ENCODE data around the gene DCBLD2. TPM values are rescaled to one million over a fixed set of nuclear protein-coding genes. Genes with fewer than 3 reads are reported as not detected.

DCBLD2 gene
- total RNA-seq, 1 donor from 2014 or later = 145 TPM

DNA sequence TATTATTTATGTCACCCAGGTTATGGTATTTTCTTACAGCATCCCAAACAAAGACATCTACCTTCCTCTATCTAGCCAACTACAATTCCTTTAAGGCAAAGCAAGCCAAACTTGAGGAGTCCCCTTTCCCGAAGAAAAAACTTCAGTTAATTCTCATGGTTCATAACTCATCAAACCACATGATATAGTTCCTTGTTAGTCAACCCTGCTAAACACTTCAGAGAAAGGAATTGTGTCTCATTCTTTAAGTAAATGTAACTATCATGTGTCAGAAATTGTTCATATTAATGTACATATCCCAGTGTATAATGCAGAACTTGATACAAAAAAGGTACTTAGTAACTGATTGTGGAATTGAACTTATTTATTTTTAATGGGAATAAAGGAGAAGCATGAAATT, 93.9 kb downstream of the DCBLD2 start:
- Mint-ChIP-seq H3K4me1 (no peaks in the 10 kb centered on the region), H3K9me3 (peaks cover 5% of the 10 kb centered on the region), H3K27me3 (ENCODE audit: insufficient read depth, low read depth) (no peaks in the 10 kb centered on the region), H3K27ac (no peak overlapping the region), H3K36me3 (peaks cover 53% of the 10 kb centered on the region), H3K4me3 (no peak overlapping the region)
- peaks cover 37% of the 10 kb centered on the region for H3K36me3 ChIP-seq
- DNase-seq (ENCODE audit: low spot score) = no peak
- H3K4me1 ChIP-seq = no peaks in the 10 kb centered on the region
- H2AFZ ChIP-seq (replicated peaks) = no peak overlapping the region
- H3K79me2 ChIP-seq (ENCODE audit: low read depth) = no peaks in the 10 kb centered on the region
- no peaks in the 10 kb centered on the region for H3K27me3 ChIP-seq
- no peaks in the 10 kb centered on the region for H3K9me3 ChIP-seq (ENCODE audit: low read depth)
- no peak overlapping the region for H3K4me2 ChIP-seq
- no peak overlapping the region for H3K4me3 ChIP-seq
- no peak overlapping the region for H3K9ac ChIP-seq
- H3F3A ChIP-seq (ENCODE audit: low read depth) = no peaks in the 10 kb centered on the region
- no peak overlapping the region for H3K27ac ChIP-seq
- H4K20me1 ChIP-seq (ENCODE audit: low read depth) = no peaks in the 10 kb centered on the region
- TF ChIP-seq EZH2 (IDR thresholded peaks at IDR 0.05) = no peak
- TF ChIP-seq EZH2phosphoT487 (IDR thresholded peaks at IDR 0.05) = no peak

DNA sequence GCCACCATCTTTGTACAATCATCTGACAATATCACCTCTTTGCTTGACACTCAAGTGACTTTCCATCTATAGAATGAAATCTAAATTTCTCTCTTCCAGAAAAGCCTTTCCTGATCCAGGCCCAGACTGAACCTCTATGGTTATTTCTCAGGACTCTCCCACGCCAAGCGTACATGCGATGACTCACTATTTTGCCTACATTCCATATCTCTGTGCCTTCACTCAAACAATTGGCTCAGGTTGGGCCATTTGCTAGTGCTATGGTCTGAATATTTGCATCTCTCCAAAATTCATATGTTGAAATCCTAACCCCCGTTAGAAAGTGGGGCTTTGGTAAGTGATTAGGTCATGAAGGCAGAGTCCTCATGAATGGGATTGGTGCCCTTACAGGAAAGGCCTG, 94.5 kb downstream of the DCBLD2 start:
- no peaks in the 10 kb centered on the region for H3K4me1 ChIP-seq
- Mint-ChIP-seq H3K4me3 (no peak overlapping the region), H3K4me1 (no peaks in the 10 kb centered on the region), H3K27me3 (ENCODE audit: insufficient read depth, low read depth) (no peaks in the 10 kb centered on the region), H3K9me3 (peaks cover 5% of the 10 kb centered on the region), H3K27ac (no peak overlapping the region), H3K36me3 (peaks cover 55% of the 10 kb centered on the region)
- H2AFZ ChIP-seq (replicated peaks) = no peak overlapping the region
- H3K9me3 ChIP-seq (ENCODE audit: low read depth) = no peaks in the 10 kb centered on the region
- no peak overlapping the region for H3K4me3 ChIP-seq
- H3K36me3 ChIP-seq = peaks cover 34% of the 10 kb centered on the region
- H3K27ac ChIP-seq = no peak overlapping the region
- no peaks in the 10 kb centered on the region for H3K27me3 ChIP-seq
- H3K4me2 ChIP-seq = no peak overlapping the region
- TF ChIP-seq EZH2phosphoT487 (IDR thresholded peaks at IDR 0.05) = no peak
- TF ChIP-seq, protein P1, sequence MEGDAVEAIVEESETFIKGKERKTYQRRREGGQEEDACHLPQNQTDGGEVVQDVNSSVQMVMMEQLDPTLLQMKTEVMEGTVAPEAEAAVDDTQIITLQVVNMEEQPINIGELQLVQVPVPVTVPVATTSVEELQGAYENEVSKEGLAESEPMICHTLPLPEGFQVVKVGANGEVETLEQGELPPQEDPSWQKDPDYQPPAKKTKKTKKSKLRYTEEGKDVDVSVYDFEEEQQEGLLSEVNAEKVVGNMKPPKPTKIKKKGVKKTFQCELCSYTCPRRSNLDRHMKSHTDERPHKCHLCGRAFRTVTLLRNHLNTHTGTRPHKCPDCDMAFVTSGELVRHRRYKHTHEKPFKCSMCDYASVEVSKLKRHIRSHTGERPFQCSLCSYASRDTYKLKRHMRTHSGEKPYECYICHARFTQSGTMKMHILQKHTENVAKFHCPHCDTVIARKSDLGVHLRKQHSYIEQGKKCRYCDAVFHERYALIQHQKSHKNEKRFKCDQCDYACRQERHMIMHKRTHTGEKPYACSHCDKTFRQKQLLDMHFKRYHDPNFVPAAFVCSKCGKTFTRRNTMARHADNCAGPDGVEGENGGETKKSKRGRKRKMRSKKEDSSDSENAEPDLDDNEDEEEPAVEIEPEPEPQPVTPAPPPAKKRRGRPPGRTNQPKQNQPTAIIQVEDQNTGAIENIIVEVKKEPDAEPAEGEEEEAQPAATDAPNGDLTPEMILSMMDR (IDR thresholded peaks at IDR 0.05) = no peak
- TF ChIP-seq EZH2 (IDR thresholded peaks at IDR 0.05) = no peak
- DNase-seq (ENCODE audit: low spot score) = no peak
- H3K9ac ChIP-seq = no peak overlapping the region
- no peaks in the 10 kb centered on the region for H3K79me2 ChIP-seq (ENCODE audit: low read depth)
- H4K20me1 ChIP-seq (ENCODE audit: low read depth) = no peaks in the 10 kb centered on the region
- H3F3A ChIP-seq (ENCODE audit: low read depth) = no peaks in the 10 kb centered on the region

DNA sequence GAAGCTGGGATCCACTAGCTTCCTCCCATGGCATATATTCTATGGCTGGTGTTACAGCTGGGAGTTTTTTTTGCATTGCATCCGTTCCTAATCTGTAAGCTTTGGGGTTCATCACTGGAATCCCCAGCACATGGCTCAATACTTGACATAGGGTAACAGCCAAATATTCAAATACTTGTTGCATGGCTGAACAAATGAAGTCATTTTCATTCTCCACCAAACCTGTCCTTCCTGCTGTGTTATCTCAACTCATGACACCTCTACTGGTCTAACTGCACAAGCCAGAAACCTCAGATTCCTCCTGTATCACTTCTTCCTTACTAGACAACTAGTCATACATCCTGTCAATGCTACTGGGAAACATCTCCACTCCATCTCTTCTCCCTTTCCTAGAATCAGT, 95.0 kb downstream of the DCBLD2 start:
- TF ChIP-seq EZH2 (IDR thresholded peaks at IDR 0.05) (no peak), EZH2phosphoT487 (IDR thresholded peaks at IDR 0.05) (no peak)
- TF ChIP-seq, protein P1 (IDR thresholded peaks at IDR 0.05) = no peak
- no peaks in the 10 kb centered on the region for H3K27me3 Mint-ChIP-seq (ENCODE audit: insufficient read depth, low read depth)
- no peak overlapping the region for H3K4me3 Mint-ChIP-seq
- Histone ChIP-seq H3K36me3 (peaks cover 32% of the 10 kb centered on the region), H3K9me3 (ENCODE audit: low read depth) (no peaks in the 10 kb centered on the region), H3K4me3 (no peak overlapping the region), H2AFZ (replicated peaks) (no peak overlapping the region), H3K27ac (no peak overlapping the region), H3F3A (ENCODE audit: low read depth) (no peaks in the 10 kb centered on the region), H3K4me1 (no peaks in the 10 kb centered on the region), H3K27me3 (no peaks in the 10 kb centered on the region), H4K20me1 (ENCODE audit: low read depth) (no peaks in the 10 kb centered on the region), H3K79me2 (ENCODE audit: low read depth) (no peaks in the 10 kb centered on the region), H3K9ac (no peak overlapping the region), H3K4me2 (no peak overlapping the region)
- H3K36me3 Mint-ChIP-seq = peaks cover 57% of the 10 kb centered on the region
- peaks cover 5% of the 10 kb centered on the region for H3K9me3 Mint-ChIP-seq
- no peak for DNase-seq (ENCODE audit: low spot score)
- H3K4me1 Mint-ChIP-seq = no peaks in the 10 kb centered on the region
- no peak overlapping the region for H3K27ac Mint-ChIP-seq

DNA sequence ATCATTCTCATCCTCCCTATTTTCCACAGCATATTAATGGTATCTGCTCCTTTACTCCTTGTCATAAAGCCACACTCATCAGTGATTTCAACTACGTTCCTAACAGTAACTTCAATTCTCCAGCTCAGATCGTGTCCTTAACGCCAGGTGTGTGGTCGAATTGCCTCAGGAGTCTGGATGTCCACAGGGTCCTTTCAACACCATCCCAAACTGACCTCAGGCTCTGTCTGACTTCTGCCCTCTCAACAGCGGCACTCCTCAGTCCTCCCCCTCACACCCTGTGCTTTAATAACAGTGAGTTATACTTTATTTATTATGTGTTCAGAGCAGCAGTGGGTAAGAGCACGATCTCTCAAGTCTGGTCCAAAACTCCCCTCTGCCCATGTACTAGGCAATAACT, 95.9 kb downstream of the DCBLD2 start:
- H3K27me3 Mint-ChIP-seq (ENCODE audit: insufficient read depth, low read depth) = no peaks in the 10 kb centered on the region
- no peak for TF ChIP-seq EZH2 (IDR thresholded peaks at IDR 0.05)
- no peak for TF ChIP-seq EZH2phosphoT487 (IDR thresholded peaks at IDR 0.05)
- TF ChIP-seq, protein P1 (IDR thresholded peaks at IDR 0.05) = no peak
- Histone ChIP-seq H4K20me1 (ENCODE audit: low read depth) (no peaks in the 10 kb centered on the region), H3K9me3 (ENCODE audit: low read depth) (no peaks in the 10 kb centered on the region), H3K4me1 (no peaks in the 10 kb centered on the region), H3K36me3 (peaks cover 24% of the 10 kb centered on the region), H3K4me3 (no peak overlapping the region), H2AFZ (replicated peaks) (no peak overlapping the region), H3K4me2 (no peak overlapping the region), H3K27ac (no peak overlapping the region), H3K79me2 (ENCODE audit: low read depth) (no peaks in the 10 kb centered on the region), H3K9ac (no peak overlapping the region), H3K27me3 (no peaks in the 10 kb centered on the region), H3F3A (ENCODE audit: low read depth) (no peaks in the 10 kb centered on the region)
- no peak overlapping the region for H3K4me3 Mint-ChIP-seq
- H3K27ac Mint-ChIP-seq = no peak overlapping the region
- peaks cover 5% of the 10 kb centered on the region for H3K9me3 Mint-ChIP-seq
- H3K36me3 Mint-ChIP-seq = peaks cover 63% of the 10 kb centered on the region
- no peak for DNase-seq (ENCODE audit: low spot score)
- H3K4me1 Mint-ChIP-seq = no peaks in the 10 kb centered on the region
